HG02798 (cell line): ENCODE measurements around the gene FKBP9.
"Not testable (repeated sequence)": the region's sequence is repeated elsewhere in the genome, so short reads cannot be mapped to it uniquely, and the experiment has no call there.

Experiments
- ATAC-seq: cut with Tn5 transposase; IDR thresholded peaks from one replicate; pipeline ENCODE4 v1.9.1; 2021; ENCODE audit warnings: mild to moderate bottlenecking; ENCODE audit not compliant: unreplicated experiment, poor library complexity

FKBP9 gene

DNA sequence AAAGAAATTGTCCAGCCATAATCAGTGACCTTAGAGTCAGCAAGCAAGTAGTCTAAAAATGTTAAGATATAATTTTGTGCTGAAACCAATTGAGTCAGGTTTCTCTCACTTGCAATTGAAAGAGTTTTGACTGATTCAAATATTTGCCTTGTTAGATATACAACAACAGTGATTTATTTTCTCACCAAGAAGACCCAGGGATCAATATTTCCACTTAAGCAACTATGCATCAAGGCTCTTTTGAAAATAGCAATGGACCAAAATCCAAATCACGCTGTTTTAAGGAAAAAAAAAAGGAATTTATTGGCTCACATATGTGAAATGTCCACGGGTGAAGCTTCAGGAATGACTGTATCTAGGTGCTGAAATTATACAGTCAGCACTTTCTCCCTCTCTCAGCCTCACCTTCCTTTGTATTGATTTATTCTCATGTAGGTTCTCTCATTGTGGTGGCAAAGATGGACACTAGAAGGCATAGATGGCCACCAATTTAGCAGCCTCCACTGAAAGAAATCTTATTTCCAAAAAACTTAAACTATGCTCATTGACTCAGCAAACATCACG lies 9.7 kb upstream of the FKBP9 start:
- ATAC-seq = no peak

DNA sequence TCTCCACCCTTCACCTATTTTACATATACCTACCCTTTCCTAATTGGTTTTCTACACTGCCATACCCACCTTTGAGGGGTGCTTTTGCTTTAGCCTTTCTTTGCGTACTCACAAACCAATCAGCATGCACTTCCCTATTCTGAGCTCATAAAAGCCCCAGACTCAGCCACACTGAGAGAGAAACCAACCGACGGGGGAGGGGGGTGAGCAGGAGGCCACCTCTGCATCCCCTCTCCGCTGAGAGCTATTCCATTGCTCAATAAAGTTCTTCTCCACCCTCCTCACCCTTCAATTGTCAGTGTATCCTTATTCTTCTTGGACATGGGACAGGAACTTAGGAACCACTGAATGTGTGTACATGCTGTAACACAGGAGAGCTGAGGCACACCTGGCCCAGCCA lies 9.0 kb upstream of the FKBP9 start:
- ATAC-seq = no peak

DNA sequence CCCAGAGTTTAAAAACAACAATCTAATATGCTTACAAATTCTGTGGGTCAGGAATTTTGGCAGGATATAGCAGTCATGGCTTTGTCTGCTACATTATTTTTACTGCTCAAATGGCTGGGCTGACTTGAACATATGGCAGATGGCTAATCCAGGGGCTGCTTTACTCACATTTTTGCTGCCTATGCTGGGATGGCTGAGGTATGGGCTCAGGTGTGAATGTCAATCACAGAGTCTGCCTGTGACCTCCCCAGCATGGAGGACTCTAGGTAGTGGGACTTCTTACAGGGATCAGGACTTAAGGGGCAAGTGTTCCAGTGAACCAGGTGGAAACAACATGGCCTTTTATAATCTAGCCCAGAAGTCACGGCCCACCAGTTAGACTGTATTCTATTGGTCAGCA lies 4.4 kb upstream of the FKBP9 start:
- ATAC-seq = no peak

DNA sequence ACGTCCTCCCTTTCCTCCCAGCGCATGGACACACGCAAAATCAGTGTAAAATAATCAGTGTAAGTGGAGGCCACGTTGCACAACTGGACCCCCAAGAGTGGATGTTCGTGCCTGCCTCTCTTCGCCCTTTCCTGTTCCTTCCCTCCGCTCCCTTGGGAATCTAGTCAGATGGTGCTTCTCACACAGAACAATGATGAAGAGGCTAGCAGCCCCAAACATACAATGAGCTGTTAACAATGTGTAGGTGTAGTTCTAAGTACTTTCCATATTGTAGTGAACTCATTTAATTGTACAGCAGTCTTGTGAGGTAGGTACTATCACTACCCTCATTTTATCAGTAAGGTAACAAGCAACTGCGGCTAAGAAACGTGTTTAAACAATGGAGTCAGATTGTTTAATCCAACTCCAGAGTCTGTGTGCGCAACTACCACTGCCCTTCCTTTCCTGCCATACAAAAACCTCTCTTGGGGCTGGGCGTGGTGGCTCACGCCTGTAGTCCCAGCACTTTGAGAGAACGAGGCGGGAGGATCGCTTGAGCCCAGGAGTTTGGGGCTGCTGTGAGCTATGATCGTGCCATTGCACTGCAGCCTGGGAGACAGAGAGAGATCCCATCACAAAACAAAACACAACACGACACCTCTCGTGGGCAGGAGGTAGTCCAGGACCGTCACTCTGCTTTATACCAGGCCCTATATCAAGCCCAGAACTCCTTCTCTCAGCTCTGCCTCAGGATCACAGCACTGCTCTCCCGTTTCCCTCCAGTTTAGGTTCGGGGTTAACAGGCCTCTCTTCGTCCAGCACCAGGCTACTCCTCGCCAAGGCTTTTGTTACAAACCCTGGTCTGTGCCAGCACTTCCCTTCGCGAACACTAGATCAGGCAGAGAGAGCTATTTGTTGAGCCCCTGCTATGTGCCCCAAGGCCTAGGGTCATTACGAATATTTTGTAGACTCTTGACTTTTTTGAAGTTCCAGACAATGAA lies 1.1 kb downstream of the FKBP9 start:
- no peak for ATAC-seq

DNA sequence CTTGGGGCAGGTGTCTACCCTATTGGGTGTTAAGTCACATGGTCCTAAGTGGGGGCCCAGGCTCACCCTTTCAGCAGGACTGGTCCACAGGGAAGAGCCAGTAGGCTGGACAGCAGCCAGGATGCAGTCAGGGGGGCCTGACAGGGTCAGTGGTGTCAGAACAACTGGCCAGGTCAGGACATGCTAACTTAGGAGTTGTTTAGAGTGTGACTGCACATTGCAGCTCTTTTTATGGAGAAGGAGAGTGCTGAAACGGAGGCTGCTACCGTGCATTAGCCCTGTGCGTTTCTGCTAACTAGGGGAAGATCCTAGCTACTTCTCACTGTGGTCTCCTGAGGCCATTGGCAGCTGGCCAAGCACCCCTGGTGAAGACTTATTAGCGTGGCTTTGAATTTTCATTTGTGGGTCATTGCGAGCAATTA lies 6.7 kb downstream of the FKBP9 start:
- not testable (repeated sequence) for ATAC-seq

DNA sequence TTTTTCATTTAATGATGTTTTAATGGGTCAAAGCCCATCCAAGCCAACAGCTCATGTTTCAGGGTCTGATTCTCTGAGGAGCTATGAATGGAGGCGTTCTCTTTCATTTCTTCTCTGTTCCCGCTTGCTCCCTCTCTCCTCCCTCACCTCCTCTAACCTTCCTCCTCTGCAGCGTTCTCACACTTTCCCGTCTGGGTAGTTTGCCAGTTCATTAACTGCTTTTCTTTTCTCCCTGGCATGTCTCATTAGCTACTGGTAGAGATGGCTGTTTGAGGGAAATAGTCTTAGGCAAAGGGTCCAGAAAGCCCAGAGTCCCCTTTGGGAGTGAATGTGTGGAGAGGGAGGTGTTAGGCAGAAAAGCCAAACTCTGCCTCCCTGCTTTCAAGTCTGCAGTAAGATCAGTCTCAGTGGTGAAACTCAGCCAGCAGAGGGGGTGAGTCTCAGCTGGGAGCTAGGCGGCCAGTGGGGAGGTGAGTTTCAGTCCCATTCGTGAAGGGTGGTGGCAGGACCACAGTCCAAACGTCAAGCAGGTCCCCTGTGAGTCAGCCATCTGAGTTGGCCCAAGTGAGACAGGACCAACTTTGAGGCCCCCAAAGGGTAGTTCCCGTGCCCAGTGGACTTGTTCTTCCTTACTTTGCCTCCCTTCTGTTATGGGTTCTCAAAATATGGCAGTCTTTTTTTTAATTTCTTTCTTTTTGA lies 7.4 kb downstream of the FKBP9 start:
- peak; percentile 99 for ATAC-seq

DNA sequence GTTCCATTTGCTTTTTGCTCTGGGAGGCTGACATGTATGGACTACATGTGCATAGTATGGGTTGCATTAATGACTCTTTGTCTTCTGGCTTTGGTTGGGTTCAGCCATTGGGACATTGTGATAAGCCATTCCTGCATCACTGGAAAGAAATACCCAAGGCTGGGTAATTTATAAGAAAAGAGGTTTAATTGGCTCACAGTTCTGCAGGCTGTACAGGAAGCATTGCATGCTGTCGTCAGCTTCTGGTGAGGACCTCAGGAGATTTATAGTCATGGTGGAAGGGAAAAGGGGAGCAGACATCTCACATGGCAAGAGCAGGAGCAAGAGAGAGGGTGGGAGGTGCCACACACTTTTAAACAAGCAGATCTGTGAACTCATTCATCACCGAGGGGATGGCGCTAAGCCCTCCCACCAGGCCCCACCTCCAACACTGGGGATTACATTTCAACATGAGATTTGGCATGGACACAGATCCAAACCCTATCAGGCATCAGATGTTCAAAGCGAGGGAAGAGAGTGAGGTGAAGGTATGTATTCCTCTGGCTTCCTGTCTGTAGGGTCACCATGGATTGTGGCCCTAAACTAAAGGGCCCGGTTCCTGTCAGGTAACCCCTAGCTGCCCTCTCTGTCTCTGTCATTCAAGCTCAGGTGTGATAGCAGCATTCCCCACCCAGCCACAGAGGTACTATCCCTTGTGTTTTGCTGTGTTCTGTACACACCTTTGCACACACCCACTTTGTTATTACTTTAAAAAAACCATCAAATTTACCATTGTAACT lies 9.4 kb downstream of the FKBP9 start:
- not testable (repeated sequence) for ATAC-seq

DNA sequence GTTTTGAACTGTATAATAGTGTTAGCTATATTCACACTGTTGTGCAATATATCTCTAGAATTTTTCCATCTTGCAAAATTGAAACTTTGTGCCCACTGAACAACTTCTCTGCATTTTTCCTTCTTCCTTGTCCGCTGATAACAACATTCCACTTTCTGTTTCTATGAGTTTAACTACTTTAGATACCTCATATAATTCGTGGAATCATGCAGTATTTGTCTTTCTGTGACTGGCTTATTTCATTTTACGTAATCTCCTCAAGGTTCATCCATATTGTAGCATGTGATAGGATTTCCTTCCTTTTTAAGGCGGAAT lies 10.0 kb downstream of the FKBP9 start:
- ATAC-seq = not testable (repeated sequence)

DNA sequence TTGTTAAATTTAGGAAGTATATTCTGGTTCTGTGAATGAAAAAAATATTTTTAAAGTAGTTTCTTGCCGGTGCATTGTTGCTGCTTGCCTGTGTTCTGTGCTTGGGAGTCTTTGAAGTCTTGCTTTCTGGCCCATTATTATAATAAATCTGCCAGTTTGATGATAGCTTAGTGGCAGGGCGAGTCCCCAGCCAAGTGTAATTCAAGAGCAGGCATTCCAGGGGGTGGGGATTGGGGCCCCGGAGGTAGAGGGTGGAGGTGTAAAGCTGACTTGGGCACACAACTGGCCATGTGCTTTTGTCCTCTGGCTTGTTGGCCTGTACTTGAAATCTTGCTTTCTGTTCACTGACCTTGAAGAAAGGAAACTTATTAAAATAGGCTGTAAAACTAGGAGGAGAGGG lies 14.7 kb downstream of the FKBP9 start:
- not testable (repeated sequence) for ATAC-seq

DNA sequence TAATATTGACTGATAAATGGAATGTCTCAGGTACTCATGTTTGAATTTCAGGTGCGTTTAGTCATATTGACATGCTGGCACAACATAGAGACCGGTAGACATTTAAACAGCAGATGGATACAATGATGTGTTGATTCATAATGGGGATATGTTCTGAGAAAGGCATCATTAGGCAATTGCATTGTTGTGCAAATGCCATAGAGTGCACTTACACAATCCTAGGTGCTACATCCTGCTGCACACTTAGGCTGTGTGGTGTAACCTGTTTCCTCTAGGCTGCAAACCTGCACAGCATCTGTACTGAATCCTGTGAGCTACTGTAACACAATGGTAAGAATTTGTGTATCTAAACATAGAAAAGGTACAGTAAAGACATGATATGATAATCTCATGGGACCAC lies 19.9 kb downstream of the FKBP9 start:
- not testable (repeated sequence) for ATAC-seq

DNA sequence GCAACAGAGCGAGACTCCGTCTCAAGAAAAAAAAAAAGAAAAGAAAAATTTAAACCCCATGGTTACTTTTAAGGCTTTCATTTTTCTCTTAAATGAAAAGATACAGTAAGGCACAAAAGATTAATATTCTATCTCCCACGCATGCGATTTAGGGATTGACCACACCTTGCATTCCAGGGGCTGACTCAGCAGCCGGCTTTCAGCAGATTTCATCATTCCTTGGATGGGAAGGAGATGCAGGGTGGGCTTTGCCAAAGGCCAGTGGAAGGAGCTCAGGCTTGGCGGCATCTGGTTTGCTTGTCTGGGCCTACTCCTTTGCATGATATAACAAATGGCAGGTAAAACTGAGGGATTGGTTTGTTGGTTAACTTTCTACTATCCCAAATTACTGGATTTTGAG lies 22.0 kb downstream of the FKBP9 start:
- not testable (repeated sequence) for ATAC-seq

DNA sequence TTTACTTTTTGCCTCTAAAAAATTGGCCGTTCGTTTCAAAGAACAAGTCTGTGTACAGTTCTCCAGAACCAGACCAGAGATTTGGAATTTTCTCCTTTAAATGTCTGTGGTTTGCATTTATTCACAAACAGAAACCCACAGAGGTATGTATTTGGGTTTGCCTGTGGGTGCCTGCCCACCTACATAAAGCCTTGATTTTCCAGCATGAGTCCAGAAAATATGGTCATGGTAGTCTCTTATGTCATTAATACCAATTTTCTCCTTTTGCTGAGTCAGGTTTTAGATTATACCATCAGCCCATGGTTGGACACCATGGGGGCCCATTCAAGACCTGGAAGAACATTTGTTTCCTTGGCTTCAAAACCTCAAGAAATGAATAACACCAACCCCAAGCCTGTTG lies 22.7 kb downstream of the FKBP9 start:
- not testable (repeated sequence) for ATAC-seq

DNA sequence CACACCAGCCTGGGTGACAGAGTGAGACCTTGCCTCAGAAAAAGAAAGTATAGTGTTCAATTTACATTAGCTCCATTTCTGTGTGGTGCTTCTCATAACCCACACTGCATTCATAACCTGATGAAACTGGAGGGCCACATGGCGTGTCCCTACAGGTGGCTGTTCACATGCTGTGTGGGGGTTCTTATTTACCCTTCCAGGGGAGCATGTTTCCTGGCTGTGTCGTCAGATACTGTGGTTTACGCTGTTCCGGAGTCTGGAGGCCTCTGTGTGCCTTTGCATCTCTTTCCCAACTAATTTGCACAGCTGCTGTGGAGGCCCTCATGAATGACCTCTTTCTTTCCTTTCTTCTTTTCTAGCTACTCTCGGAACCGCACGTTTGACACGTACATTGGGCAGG lies 30.9 kb downstream of the FKBP9 start:
- ATAC-seq = peak; percentile 72

DNA sequence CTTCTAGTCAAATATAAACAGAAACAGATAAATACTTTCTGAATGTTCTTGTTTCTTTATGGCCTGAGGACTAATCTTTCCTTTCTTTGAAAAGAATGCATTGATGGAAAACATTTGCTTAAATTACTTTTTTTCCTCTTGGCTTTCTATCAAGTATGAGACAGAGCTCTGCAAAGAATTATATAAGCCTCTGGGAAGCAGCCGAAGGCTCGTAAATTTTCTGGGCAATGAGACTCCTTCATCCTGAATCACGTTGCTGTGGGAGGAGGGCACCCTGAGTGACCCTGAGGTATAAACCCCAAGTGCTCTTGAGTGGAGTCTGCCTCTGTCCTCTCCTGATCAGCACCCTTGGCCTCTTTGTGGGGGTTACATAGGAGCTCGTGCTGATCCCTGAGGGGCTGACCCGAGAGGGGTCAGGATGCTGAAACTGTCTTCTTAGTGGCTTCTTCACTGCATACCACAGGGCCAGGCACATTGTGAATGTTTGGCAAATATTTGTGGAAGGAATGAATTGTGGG lies 33.9 kb downstream of the FKBP9 start:
- not testable (repeated sequence) for ATAC-seq

DNA sequence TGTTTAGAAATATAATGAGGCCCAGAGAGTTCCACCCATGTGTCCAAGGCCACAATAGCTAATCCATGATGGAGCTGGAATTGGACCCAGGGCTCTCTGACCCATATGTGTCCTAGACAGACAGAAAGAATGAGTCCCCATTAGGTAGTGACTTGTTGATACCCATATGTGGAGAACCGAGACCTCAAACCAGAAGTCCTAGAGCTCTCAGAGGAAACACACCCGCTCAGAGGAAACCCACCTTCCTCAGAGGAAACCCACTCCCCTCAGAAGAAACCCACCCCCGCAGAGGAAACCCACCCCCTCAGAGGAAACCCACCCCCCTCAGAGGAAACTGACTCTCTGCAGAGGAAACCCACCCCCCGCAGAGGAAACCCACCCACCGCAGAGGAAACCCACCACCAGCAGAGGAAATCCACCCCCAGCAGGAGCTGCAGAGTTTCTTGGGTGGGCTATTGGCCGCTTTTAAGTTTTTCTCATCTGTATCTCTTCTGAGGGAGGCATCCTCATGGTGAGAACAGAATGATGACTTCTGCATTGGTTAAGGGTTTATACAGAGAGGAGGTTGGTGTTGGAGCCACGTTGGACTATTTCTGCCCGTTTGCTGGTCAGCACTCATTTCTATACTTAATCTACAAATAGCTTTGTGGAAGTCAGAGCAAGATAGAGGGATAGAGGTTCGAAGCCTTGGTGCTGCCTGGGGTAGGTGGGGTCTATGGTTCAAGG lies 34.9 kb downstream of the FKBP9 start:
- not testable (repeated sequence) for ATAC-seq

DNA sequence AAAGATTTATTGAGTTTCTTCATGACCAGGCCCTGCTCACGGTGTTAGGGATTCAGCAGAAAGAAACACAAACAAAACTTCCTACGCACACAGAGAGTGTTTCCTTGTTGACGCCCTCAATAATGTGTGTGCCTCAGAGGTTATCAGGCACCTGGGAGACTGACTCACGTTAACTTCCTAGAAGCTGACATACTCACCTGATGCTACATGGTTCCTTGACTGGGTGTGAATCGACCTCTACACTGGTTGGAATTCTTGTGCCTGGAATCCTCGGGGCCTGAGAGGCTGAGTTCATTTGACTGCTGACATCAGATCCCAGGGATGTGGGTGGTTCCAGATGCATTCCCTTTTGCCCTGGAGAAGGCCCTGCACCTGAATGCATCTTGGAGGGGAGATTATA lies 35.5 kb downstream of the FKBP9 start:
- not testable (repeated sequence) for ATAC-seq

DNA sequence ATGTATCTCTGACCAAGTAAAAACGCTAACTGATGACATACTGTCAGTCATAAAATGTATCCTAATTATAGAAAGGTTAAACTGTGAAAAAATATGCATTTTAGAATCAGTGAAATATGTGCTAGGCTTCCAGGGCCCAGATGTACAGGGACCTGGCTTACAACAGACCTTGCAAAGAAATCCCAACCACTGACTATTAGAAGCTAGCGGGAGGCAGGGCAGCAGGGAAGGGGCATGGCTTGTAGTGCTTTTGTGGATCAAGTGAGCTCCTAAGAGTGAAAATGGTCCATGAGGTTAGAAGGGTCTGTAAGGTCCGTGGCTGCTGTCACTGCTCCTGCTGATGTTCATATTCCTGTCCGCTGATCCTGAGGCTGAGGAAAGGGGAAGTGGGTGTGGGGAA lies 40.7 kb downstream of the FKBP9 start:
- not testable (repeated sequence) for ATAC-seq

DNA sequence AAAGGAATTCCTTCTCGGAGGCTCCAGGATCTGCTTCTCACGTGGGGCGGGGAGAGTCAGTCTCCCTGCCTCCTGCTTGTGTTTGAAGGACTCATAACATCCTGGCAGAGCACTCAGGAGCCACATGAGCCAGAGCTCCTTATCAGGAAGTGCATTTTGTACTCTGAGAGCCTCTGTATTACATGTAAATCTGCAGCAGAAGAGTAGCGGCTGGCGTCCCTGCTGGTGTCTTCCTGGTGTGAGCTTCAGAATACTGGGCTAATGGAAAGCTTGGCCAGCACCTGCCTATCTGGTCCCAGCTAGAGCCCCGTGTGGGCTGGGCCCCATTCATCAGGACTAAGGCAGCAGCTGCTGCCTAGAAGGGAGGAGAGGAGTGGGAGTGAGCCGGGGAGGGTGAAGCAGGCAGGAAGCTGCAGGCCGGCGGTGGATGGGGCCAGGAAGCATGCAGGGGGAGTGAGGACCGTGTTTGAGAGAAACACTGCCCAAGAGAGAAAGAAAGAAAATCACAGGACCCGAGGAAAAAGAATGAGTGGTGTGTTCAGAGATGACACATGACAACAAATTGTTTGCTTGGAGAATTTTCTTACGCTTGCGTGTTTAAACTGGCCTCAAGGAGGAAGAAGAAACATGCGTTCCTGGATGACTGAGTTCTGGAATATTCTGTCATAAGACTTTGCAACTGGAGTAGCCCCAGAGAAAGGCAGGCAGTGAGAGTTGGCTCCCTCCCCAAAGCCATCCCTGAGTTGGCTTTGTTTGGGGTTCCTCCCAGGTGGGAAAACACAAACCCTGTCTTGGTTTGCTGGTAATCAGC lies 41.3 kb downstream of the FKBP9 start:
- ATAC-seq = peak; percentile 52

DNA sequence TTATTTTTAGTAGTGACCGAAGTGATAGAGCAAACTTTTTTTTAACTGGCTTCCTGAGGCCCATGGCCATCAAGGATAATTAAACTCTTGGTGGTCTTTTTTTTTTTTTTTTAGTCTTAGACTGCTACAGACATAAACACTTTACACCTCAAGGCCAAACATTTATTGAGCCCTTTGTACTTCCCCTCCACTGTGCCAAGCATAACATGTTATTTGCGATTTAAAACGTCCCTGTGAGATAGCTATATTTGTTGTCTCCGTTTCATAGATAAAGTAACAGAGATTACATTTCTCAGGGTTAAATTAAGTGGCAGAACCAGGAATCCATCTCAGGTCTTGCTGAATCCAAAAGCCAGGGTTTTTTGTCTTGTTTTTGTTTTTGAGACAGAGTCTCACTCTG lies 42.1 kb downstream of the FKBP9 start:
- not testable (repeated sequence) for ATAC-seq
